ENCODE results near the gene RECK. TPM values are rescaled to one million over a fixed set of nuclear protein-coding genes. Genes with fewer than 3 reads are reported as not detected.
"Not testable (repeated sequence)": the region's sequence is repeated elsewhere in the genome, so short reads cannot be mapped to it uniquely, and the experiment has no call there.

The RECK gene
- total RNA-seq, 1 donor from 2014 or later, result 5.3 TPM

- Mint-ChIP-seq H3K36me3 (ENCODE audit: low read depth) (peaks cover 12% of the 10 kb centered on the region), H3K9me3 (peaks cover 14% of the 10 kb centered on the region)
- H3K4me3 Mint-ChIP-seq (ENCODE audit: low read depth); H3K27ac Mint-ChIP-seq; H3K27me3 Mint-ChIP-seq (ENCODE audit: low read depth); H3K4me1 Mint-ChIP-seq (ENCODE audit: low read depth); intact Hi-C loops (cut with micrococcal nuclease); DNase-seq (ENCODE audit: low spot score): not testable (repeated sequence)
Observed at GRCh38 chr9:36087054-36087453, 50.3 kb downstream of the RECK start.

DNA sequence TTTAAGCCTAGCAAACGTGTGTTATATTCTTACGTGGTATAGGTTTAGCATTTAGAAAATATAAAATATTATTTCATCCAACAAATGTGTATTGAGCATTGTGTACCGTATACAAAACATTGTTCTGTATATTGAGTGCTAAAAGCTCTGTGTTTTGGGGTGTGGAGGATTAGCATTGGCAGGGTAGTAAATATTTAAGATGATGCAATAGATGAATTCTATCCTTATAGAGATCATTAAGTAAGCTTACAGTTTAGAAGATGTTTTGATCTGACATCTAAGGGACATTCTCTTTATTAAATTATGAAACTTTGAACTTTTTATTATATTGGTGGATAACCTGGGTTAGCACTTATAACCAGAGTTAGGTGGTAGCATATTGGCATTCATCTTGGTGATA is 51.3 kb downstream of the RECK start:
- no peak overlapping the region for H3K4me3 Mint-ChIP-seq (ENCODE audit: low read depth)
- peaks cover 16% of the 10 kb centered on the region for H3K9me3 Mint-ChIP-seq
- H3K27ac Mint-ChIP-seq, result no peak overlapping the region
- H3K4me1 Mint-ChIP-seq (ENCODE audit: low read depth), result peaks cover 12% of the 10 kb centered on the region
- no peak for DNase-seq (ENCODE audit: low spot score)
- peaks cover 14% of the 10 kb centered on the region for H3K36me3 Mint-ChIP-seq (ENCODE audit: low read depth)
- intact Hi-C loops (cut with micrococcal nuclease), result no loop called here
- H3K27me3 Mint-ChIP-seq (ENCODE audit: low read depth), result no peaks in the 10 kb centered on the region

DNA sequence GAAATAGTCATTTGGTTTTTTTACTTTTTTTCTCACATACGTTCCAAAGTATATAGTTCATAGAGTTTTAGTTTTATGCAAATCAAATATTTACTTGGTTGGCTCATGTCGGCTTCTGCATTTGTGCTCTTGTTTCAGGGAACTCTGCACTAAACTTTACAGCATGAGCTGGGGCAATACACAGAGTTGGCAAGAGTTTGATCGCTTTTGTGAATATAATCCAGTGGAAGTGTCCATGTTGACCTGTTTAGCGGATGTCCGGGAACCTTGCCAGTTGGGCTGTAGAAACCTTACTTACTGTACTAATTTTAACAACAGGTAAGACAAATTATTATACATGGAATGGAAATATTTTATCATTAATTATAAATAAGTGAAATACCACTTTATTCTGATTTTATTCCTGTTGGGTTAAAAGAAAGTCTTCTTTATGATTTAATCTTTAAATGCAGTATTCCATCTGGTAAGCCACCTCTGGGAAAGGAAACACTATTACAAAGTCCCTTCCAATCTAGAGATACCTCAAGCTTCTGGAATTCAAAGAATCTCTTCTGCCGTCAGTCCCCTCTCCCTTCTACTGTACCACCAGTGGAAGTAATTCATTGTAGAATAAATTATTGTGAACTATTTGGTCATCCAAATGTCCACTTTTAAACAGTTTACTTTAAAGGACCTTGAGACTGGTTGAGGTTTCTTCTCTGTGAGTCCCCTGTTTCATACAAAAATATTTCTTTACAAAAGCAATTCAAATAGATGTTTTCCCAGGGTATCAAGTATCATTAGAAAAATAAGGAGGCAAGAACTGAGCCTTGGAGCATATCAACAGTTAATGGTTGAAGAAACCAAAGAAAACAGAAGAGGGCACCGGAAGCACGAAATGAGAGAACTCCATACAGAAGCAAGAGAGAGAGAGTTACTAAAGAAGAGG is 54.6 kb downstream of the RECK start:
- Mint-ChIP-seq H3K4me3 (ENCODE audit: low read depth) (peak overlapping the region; percentile 26), H3K27me3 (ENCODE audit: low read depth) (no peaks in the 10 kb centered on the region), H3K9me3 (peaks cover 16% of the 10 kb centered on the region), H3K36me3 (ENCODE audit: low read depth) (peaks cover 14% of the 10 kb centered on the region), H3K27ac (peak overlapping the region; percentile 57), H3K4me1 (ENCODE audit: low read depth) (peaks cover 18% of the 10 kb centered on the region)
- intact Hi-C loops (cut with micrococcal nuclease), result no loop called here
- DNase-seq (ENCODE audit: low spot score), result no peak

- no peak for DNase-seq (ENCODE audit: low spot score)
- H3K36me3 Mint-ChIP-seq (ENCODE audit: low read depth), result peaks cover 11% of the 10 kb centered on the region
- H3K27me3 Mint-ChIP-seq (ENCODE audit: low read depth), result no peaks in the 10 kb centered on the region
- H3K4me3 Mint-ChIP-seq (ENCODE audit: low read depth), result no peak overlapping the region
- peaks cover 18% of the 10 kb centered on the region for H3K4me1 Mint-ChIP-seq (ENCODE audit: low read depth)
- peaks cover 12% of the 10 kb centered on the region for H3K9me3 Mint-ChIP-seq
- intact Hi-C loops (cut with micrococcal nuclease), result no loop called here
- no peak overlapping the region for H3K27ac Mint-ChIP-seq
Observed at GRCh38 chr9:36092014-36092413, 55.3 kb downstream of the RECK start.

DNA sequence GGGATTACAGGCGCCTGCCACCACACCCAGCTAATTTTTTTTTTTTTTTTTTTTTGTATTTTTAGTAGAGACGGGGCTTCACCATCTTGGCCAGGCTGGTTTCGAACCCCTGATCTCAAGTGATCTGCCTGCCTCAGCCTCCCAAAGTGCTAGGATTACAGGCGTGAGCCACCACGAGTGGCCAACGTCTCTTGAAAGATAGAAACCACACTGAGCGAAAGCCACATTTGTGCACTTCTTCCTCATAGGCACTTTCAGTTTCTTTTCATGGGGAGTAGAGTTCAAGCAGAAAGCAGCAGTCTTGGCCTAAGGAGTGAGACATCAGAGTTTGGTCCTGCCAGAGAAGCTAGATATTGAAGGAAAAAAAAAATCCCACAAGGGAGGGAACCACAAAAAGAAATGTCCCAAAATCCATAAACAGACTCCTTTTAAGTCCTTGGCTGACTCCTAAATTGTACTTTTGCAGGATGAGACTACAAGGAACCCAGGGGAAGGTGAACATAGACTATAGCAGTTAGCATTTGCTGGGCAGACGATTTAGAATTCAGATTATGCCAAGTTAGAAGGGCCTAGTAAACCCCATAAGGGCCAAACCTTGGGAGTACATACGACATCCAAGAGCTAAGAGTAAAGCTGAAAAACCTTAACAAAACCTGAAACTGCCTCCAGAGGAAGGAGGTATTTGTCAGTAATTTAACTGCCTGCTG is 55.9 kb downstream of the RECK start:
- Mint-ChIP-seq H3K27ac (peak overlapping the region; percentile 85), H3K27me3 (ENCODE audit: low read depth) (no peaks in the 10 kb centered on the region), H3K9me3 (peaks cover 8% of the 10 kb centered on the region), H3K4me3 (ENCODE audit: low read depth) (no peak overlapping the region), H3K4me1 (ENCODE audit: low read depth) (peaks cover 18% of the 10 kb centered on the region), H3K36me3 (ENCODE audit: low read depth) (peaks cover 9% of the 10 kb centered on the region)
- peak; percentile 36 for DNase-seq (ENCODE audit: low spot score)
- intact Hi-C loops (cut with micrococcal nuclease), result no loop called here

GRCh38 chr9:36093384-36093783 is 56.7 kb downstream of the RECK start:
- Mint-ChIP-seq H3K36me3 (ENCODE audit: low read depth) (peaks cover 9% of the 10 kb centered on the region), H3K4me1 (ENCODE audit: low read depth) (peaks cover 18% of the 10 kb centered on the region), H3K27ac (no peak overlapping the region), H3K27me3 (ENCODE audit: low read depth) (no peaks in the 10 kb centered on the region), H3K9me3 (peaks cover 8% of the 10 kb centered on the region), H3K4me3 (ENCODE audit: low read depth) (no peak overlapping the region)
- intact Hi-C loops (cut with micrococcal nuclease), result no loop called here
- DNase-seq (ENCODE audit: low spot score), result no peak

- Mint-ChIP-seq H3K36me3 (ENCODE audit: low read depth) (no peaks in the 10 kb centered on the region), H3K27ac (no peak overlapping the region), H3K4me1 (ENCODE audit: low read depth) (peaks cover 6% of the 10 kb centered on the region), H3K9me3 (no peaks in the 10 kb centered on the region), H3K27me3 (ENCODE audit: low read depth) (no peaks in the 10 kb centered on the region), H3K4me3 (ENCODE audit: low read depth) (no peak overlapping the region)
- no peak for DNase-seq (ENCODE audit: low spot score)
- intact Hi-C loops (cut with micrococcal nuclease), result loop anchor here (5.0 kb wide), 2 partner anchors 53 to 233 kb away; no protein-coding TSS in a partner anchor
Observed at GRCh38 chr9:36099718-36100117, 63.0 kb downstream of the RECK start.

GRCh38 chr9:36100532-36100931 is 63.8 kb downstream of the RECK start:
- intact Hi-C loops (cut with micrococcal nuclease), result loop anchor here (5.0 kb wide), 2 partner anchors 52 to 232 kb away; no protein-coding TSS in a partner anchor
- no peak overlapping the region for H3K4me3 Mint-ChIP-seq (ENCODE audit: low read depth)
- DNase-seq (ENCODE audit: low spot score), result no peak
- H3K27me3 Mint-ChIP-seq (ENCODE audit: low read depth), result no peaks in the 10 kb centered on the region
- no peaks in the 10 kb centered on the region for H3K9me3 Mint-ChIP-seq
- H3K27ac Mint-ChIP-seq, result no peak overlapping the region
- H3K4me1 Mint-ChIP-seq (ENCODE audit: low read depth), result peaks cover 6% of the 10 kb centered on the region
- no peaks in the 10 kb centered on the region for H3K36me3 Mint-ChIP-seq (ENCODE audit: low read depth)

DNA sequence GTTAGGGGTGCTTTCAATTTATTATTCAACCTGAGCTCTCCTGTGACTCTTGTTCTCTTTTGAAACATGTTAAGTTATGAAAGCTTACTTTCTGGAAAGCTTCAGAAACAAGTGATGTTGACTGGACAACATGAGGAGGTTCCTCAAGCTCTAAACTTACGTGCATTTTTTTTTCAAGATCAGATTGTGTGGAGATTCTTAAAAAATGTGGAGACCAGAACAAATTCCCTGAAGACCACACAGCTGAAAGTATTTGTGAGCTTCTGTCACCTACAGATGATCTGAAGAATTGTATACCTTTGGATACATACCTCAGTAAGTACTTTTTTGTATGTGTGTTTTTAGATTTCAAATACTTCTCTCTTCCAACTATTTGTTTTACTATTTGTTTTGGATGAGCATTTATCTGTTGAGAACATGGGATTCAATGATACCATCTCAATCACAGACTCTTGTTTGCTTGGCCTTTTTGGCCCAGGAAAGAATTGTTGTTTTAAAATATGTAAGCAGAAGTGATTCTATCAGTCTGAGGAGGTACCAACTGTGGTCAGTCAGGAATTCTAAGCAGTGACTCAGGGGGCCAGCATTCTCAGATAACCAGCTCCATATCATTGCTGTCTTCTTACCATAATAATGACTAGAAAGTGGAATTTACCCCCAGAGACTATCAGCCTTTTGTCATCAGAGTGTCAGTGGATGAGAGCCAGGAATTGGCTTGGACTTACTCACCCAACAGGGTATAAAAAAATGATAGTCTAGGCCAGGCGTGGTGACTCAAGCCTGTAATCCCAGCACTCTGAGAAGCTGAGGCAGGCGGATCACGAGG is 65.4 kb downstream of the RECK start:
- H3K27me3 Mint-ChIP-seq (ENCODE audit: low read depth), result no peaks in the 10 kb centered on the region
- no peak overlapping the region for H3K4me3 Mint-ChIP-seq (ENCODE audit: low read depth)
- H3K36me3 Mint-ChIP-seq (ENCODE audit: low read depth), result no peaks in the 10 kb centered on the region
- DNase-seq (ENCODE audit: low spot score), result no peak
- no peak overlapping the region for H3K27ac Mint-ChIP-seq
- intact Hi-C loops (cut with micrococcal nuclease), result loop anchor here (5.0 kb wide), 2 partner anchors 50 to 230 kb away; no protein-coding TSS in a partner anchor
- H3K9me3 Mint-ChIP-seq, result no peaks in the 10 kb centered on the region
- H3K4me1 Mint-ChIP-seq (ENCODE audit: low read depth), result peaks cover 6% of the 10 kb centered on the region

DNA sequence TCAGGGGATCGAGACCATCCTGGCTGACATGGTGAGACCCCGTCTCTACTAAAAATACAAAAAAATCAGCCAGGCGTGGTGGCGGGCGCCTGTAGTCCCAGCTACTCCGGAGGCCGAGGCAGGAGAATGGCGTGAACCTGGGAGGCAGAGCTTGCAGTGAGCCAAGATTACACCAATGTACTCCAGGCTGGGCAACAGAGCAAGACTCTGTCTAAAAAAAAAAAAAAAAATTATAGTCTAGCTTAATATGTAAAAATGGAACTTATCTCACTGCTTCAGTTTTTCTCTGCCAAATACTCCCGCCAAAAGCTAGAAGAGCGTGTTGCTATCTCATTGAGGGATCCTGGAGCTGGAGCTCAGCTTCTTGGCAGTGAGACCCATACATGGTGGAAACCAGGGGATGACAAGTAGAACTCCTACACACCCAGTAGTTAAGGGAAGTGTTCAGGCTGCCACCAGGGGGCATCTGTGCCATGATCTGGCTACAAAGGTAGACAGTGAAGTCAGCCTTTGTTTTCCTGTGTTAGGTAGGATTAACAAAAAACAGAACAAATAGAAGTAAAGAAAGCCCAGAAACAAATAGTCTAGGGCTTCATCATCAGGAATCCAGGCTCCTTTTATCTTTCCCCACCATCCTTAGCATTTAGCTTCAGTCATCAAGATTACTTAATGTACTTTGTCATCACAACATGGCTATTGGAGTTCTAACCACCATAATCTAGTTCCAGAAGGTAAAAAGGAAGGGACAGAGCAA is 66.2 kb downstream of the RECK start:
- peak; percentile 75 for DNase-seq (ENCODE audit: low spot score)
- H3K9me3 Mint-ChIP-seq, result no peaks in the 10 kb centered on the region
- intact Hi-C loops (cut with micrococcal nuclease), result loop anchor here (1.0 to 5.0 kb wide), 3 partner anchors 49 to 229 kb away; no protein-coding TSS in a partner anchor
- no peaks in the 10 kb centered on the region for H3K27me3 Mint-ChIP-seq (ENCODE audit: low read depth)
- no peak overlapping the region for H3K27ac Mint-ChIP-seq
- peaks cover 3% of the 10 kb centered on the region for H3K36me3 Mint-ChIP-seq (ENCODE audit: low read depth)
- H3K4me1 Mint-ChIP-seq (ENCODE audit: low read depth), result peaks cover 7% of the 10 kb centered on the region
- H3K4me3 Mint-ChIP-seq (ENCODE audit: low read depth), result no peak overlapping the region

GRCh38 chr9:36109071-36109470 is 72.4 kb downstream of the RECK start:
- no peak for DNase-seq (ENCODE audit: low spot score)
- Mint-ChIP-seq H3K9me3 (no peaks in the 10 kb centered on the region), H3K36me3 (ENCODE audit: low read depth) (peaks cover 6% of the 10 kb centered on the region), H3K27me3 (ENCODE audit: low read depth) (no peaks in the 10 kb centered on the region), H3K4me3 (ENCODE audit: low read depth) (no peak overlapping the region), H3K27ac (no peak overlapping the region), H3K4me1 (ENCODE audit: low read depth) (peaks cover 17% of the 10 kb centered on the region)
- intact Hi-C loops (cut with micrococcal nuclease), result no loop called here

GRCh38 chr9:36110434-36110833 is 73.7 kb downstream of the RECK start:
- intact Hi-C loops (cut with micrococcal nuclease), result no loop called here
- H3K36me3 Mint-ChIP-seq (ENCODE audit: low read depth), result peaks cover 6% of the 10 kb centered on the region
- H3K27me3 Mint-ChIP-seq (ENCODE audit: low read depth), result no peaks in the 10 kb centered on the region
- peaks cover 17% of the 10 kb centered on the region for H3K4me1 Mint-ChIP-seq (ENCODE audit: low read depth)
- H3K9me3 Mint-ChIP-seq, result no peaks in the 10 kb centered on the region
- no peak overlapping the region for H3K27ac Mint-ChIP-seq
- no peak overlapping the region for H3K4me3 Mint-ChIP-seq (ENCODE audit: low read depth)
- DNase-seq (ENCODE audit: low spot score), result no peak
